HCT116 (cell line): ENCODE measurements around the gene FER. TPM values are rescaled to one million over a fixed set of nuclear protein-coding genes. Genes with fewer than 3 reads are reported as not detected.
"Not testable (repeated sequence)": the region's sequence is repeated elsewhere in the genome, so short reads cannot be mapped to it uniquely, and the experiment has no call there.

Source experiments
- ATAC-seq: fragments of 200-7000 bp; cut with Tn5 transposase; 2 replicates; pipeline ENCODE4 v1.9.1; 2020; ENCODE audit warnings: mild to moderate bottlenecking, moderate library complexity
- Bru-seq: library from RNA; stranded (reverse); fragments of 400-500 nt; gene quantifications from one replicate; lab custom pipeline; 2021; lab: Mats Ljungman, UMichigan
- BruChase-seq, 2 experiments: library from RNA; stranded (reverse); fragments of 400-500 nt; gene quantifications; one replicate each; lab custom pipeline; 2021; lab: Mats Ljungman, UMichigan
- BruUV-seq: library from RNA; stranded (reverse); fragments of 400-500 nt; replicated peaks from 2 replicates; lab custom pipeline; 2021; lab: Mats Ljungman, UMichigan
- CTCF ChIA-PET: fragments of 300-600 bp; sonication (Branson Sonifier 250); formaldehyde crosslinking; loops from one replicate; lab custom pipeline; 2021; ENCODE audit warnings: antibody characterized with exemption; lab: Charles Lee
- POLR2A ChIA-PET: fragments of 300-600, 350-600 bp; sonication (Branson Sonifier 250); formaldehyde crosslinking; loops from one replicate; lab custom pipeline; 2021; ENCODE audit warnings: antibody characterized with exemption; lab: Charles Lee
- RAD21 ChIA-PET, 2 experiments: fragments of 300-600 bp; sonication (Branson Sonifier 250); formaldehyde crosslinking; loops; one replicate each; lab custom pipeline; 2023; ENCODE audit warnings: low total read pairs in 2 of 2; ENCODE audit not compliant: uncharacterized antibody in 2 of 2, unreplicated experiment in 2 of 2, low non-redundant PET in 1 of 2; lab: Charles Lee
- DNase-seq: peaks from one replicate; pipeline ENCODE4 v3.0.0-alpha.2; 2010; ENCODE audit warnings: low read depth, low spot score
- H2AFZ ChIP-seq: fragments of 200-600 bp; shearing (Covaris generic), sonication (generic); 2 replicates; pipeline ENCODE4 v1.6.1; 2017; ENCODE audit warnings: low read depth, mixed run types, mixed read lengths, antibody characterized with exemption, low read length; ENCODE audit not compliant: poor library complexity, severe bottlenecking
- H3K27ac ChIP-seq: 2 replicates; pipeline ENCODE4 v1.5.1; 2012; ENCODE audit warnings: low read depth, low read length
- H3K27me3 ChIP-seq: fragments of 200-600 bp; sonication (generic); 2 replicates; pipeline ENCODE4 v1.6.1; 2016; ENCODE audit warnings: mixed run types, low read length, mixed read lengths; ENCODE audit not compliant: insufficient read depth
- H3K36me3 ChIP-seq, 2 experiments: fragments of 200-500 bp in 1 of 2; fragments of 200-600 bp in 1 of 2; sonication (Bioruptor generic) in 1 of 2; sonication (generic) in 1 of 2; 2 replicates each; pipeline versions ENCODE4 v1.5.1 to v1.6.1; 2014 to 2016; ENCODE audit warnings: low read length in 2 of 2, inconsistent platforms in 1 of 2, mixed read lengths in 1 of 2, mixed run types in 1 of 2; ENCODE audit not compliant: insufficient read depth in 2 of 2, control insufficient read depth in 1 of 2
- H3K4me1 ChIP-seq, 2 experiments: fragments of 200-600 bp in 1 of 2; sonication (generic) in 1 of 2; 2 replicates each; pipeline versions ENCODE4 v1.5.1 to v1.6.1; 2012 to 2017; ENCODE audit warnings: low read length in 2 of 2, inconsistent platforms in 1 of 2, mild to moderate bottlenecking in 1 of 2, mixed read lengths in 1 of 2, mixed run types in 1 of 2, moderate library complexity in 1 of 2; ENCODE audit not compliant: insufficient read depth in 2 of 2, control insufficient read depth in 1 of 2
- H3K4me2 ChIP-seq: fragments of 200-600 bp; sonication (generic); 2 replicates; pipeline ENCODE4 v1.6.1; 2017; ENCODE audit warnings: mixed run types, low read length, mixed read lengths
- H3K4me3 ChIP-seq, 2 experiments: fragments of 200-600 bp in 1 of 2; sonication (generic) in 1 of 2; replicated peaks in 1 of 2; 2 replicates each; pipeline ENCODE4 v1.5.1; 2011 to 2016; ENCODE audit warnings: low read length in 2 of 2, control low read depth in 1 of 2, low read depth in 1 of 2, mild to moderate bottlenecking in 1 of 2, mixed read lengths in 1 of 2, mixed run types in 1 of 2
- H3K79me2 ChIP-seq: fragments of 200-600 bp; sonication (generic); 2 replicates; pipeline ENCODE4 v1.6.1; 2017; ENCODE audit warnings: mild to moderate bottlenecking, mixed run types, low read length, moderate library complexity, mixed read lengths; ENCODE audit not compliant: insufficient read depth
- H3K9ac ChIP-seq: fragments of 200-600 bp; sonication (generic); 2 replicates; pipeline ENCODE4 v1.6.1; 2016; ENCODE audit warnings: low read length, mixed read lengths
- H3K9me2 ChIP-seq: fragments of 200-600 bp; sonication (generic), shearing (Covaris generic); 2 replicates; pipeline ENCODE4 v1.6.1; 2017; ENCODE audit warnings: mixed run types, mild to moderate bottlenecking, moderate library complexity; ENCODE audit not compliant: insufficient read depth
- H3K9me3 ChIP-seq, 2 experiments: fragments of 200-500 bp in 1 of 2; fragments of 200-600 bp in 1 of 2; sonication (Bioruptor generic) in 1 of 2; sonication (generic) in 1 of 2; 2 replicates each; pipeline ENCODE4 v1.6.1; 2014 to 2017; ENCODE audit warnings: low read length in 2 of 2, mixed read lengths in 2 of 2, inconsistent platforms in 1 of 2, low read depth in 1 of 2, mild to moderate bottlenecking in 1 of 2, mixed run types in 1 of 2, moderate library complexity in 1 of 2; ENCODE audit not compliant: control insufficient read depth in 1 of 2, insufficient read depth in 1 of 2
- H4K20me1 ChIP-seq: fragments of 200-600 bp; sonication (generic), shearing (Covaris generic); 2 replicates; pipeline ENCODE4 v1.6.1; 2017; ENCODE audit warnings: mixed run types, mild to moderate bottlenecking, moderate library complexity; ENCODE audit not compliant: insufficient read depth
- CBX3 ChIP-seq: IDR thresholded peaks from 2 replicates; pipeline ENCODE4 v1.6.1; 2012; ENCODE audit warnings: low read depth
- ELF1 ChIP-seq: IDR thresholded peaks from 2 replicates; pipeline ENCODE4 v1.6.1; 2012; ENCODE audit warnings: low read depth, borderline replicate concordance
- FOSL1 ChIP-seq: IDR thresholded peaks from 2 replicates; pipeline ENCODE4 v1.6.1; 2012; ENCODE audit warnings: low read depth
- JUND ChIP-seq: IDR thresholded peaks from 2 replicates; pipeline ENCODE4 v1.6.1; 2012
- POLR2A ChIP-seq: IDR thresholded peaks from 2 replicates; pipeline ENCODE4 v1.7.0; 2011; ENCODE audit warnings: borderline replicate concordance; ENCODE audit not compliant: insufficient read depth, insufficient read length; ENCODE audit errors: extremely low read depth
- POLR2AphosphoS5 ChIP-seq: IDR thresholded peaks from 2 replicates; pipeline ENCODE4 v1.6.1; 2011; ENCODE audit warnings: mild to moderate bottlenecking, low read depth, low read length, moderate library complexity
- SIN3A ChIP-seq: IDR thresholded peaks from 2 replicates; pipeline ENCODE4 v1.6.1; 2012; ENCODE audit warnings: low read depth
- YY1 ChIP-seq: IDR thresholded peaks from 2 replicates; pipeline ENCODE4 v1.6.1; 2011; ENCODE audit warnings: low read length, low read depth, moderate library complexity, mild to moderate bottlenecking; ENCODE audit not compliant: insufficient replicate concordance; ENCODE audit errors: extremely low read depth
- intact Hi-C: fragments of 100-400 bp; cut with micrococcal nuclease; formaldehyde crosslinking; loops from 2 replicates; pipeline ENCODE4 v1.10.0; 2022
- long read RNA-seq: library from polyadenylated mRNA; unstranded; transcript quantifications from one replicate; pipeline ENCODE4 v2.0.0, GENCODE V29; 2021; ENCODE audit not compliant: unreplicated experiment
- polyA plus RNA-seq: library from polyadenylated mRNA; unstranded; fragments of >200 nt; gene quantifications from 2 replicates; pipeline ENCODE4 v1.2.1, GENCODE V29; 2012; ENCODE audit warnings: missing spikeins
- total RNA-seq: library from RNA; stranded (reverse); gene quantifications from one replicate; pipeline ENCODE4 v1.2.1, GENCODE V29; 2021; ENCODE audit not compliant: unreplicated experiment

The FER gene
- 32.0 TPM for total RNA-seq
- polyA plus RNA-seq: 5.8 TPM in 2 replicates
- percentile 84 among the genes with signal in this experiment for Bru-seq, nascent RNA
- percentile 74 among the genes with signal in this experiment for BruChase-seq, experiment 1, labeled RNA remaining after a 6-hour chase
- BruChase-seq, experiment 2, labeled RNA remaining after a 2-hour chase: percentile 69 among the genes with signal in this experiment
- long read RNA-seq, transcript FER-209 (11 exons, 1,420 nt): major isoform, 5 of 32 reads
- long read RNA-seq, partial matches to known transcripts: 4 of 32 reads
- long read RNA-seq, other reads (novel, unspliced or antisense): 23 of 32 reads

- peak within 1 kb of the TSS; percentile 80 to 86 for H3K4me3 ChIP-seq
- no peak within 1 kb of the TSS for H2AFZ ChIP-seq
- TF ChIP-seq FOSL1: 0 out of 2 replicates have a peak, but pooled peaks have one; percentile 30
- peak; percentile 13; the same call in 1 of the 2 replicates for TF ChIP-seq CBX3
- peak; percentile 68 for TF ChIP-seq POLR2AphosphoS5
- TF ChIP-seq POLR2A: peak; percentile 28
- TF ChIP-seq SIN3A: peak; percentile 48
- peak; percentile 8; the same call in 1 of the 2 replicates for TF ChIP-seq JUND
- TF ChIP-seq YY1: no peak
- no peak for TF ChIP-seq ELF1
- ChIA-PET POLR2A (interaction anchor here (1.0 to 2.7 kb wide), 2 partner anchors 18 to 20 kb away, joined by 3 to 13 read pairs; no protein-coding TSS in a partner anchor), CTCF (interaction anchor here (1.0 kb wide), 1 partner anchor 106 kb away, joined by 3 read pairs; no protein-coding TSS in a partner anchor), RAD21 (no interaction called here)
- peak; percentile 75 for DNase-seq
- H3K36me3 ChIP-seq: no peaks in the 10 kb centered on the region
- TSS peak; percentile 85 for BruUV-seq
- peak; percentile 15 for ATAC-seq
- H3K9me3 ChIP-seq: no peaks in the 10 kb centered on the region
- H3K79me2 ChIP-seq: no peaks in the 10 kb centered on the region
- peak within 1 kb of the TSS; percentile 92 for H3K9ac ChIP-seq
- intact Hi-C loops: loop anchor here (2.0 to 5.0 kb wide), 2 partner anchors 19 to 44 kb away; no protein-coding TSS in a partner anchor
- peak within 1 kb of the TSS; percentile 68 for H3K27ac ChIP-seq
- H4K20me1 ChIP-seq: no peaks in the 10 kb centered on the region
- peak within 1 kb of the TSS; percentile 87 for H3K4me2 ChIP-seq
- no peaks in the 10 kb centered on the region for H3K27me3 ChIP-seq
- H3K9me2 ChIP-seq: no peaks in the 10 kb centered on the region
- peaks cover 4 to 22% of the 10 kb centered on the region in 2 experiments; a peak in 3 of 4 replicates for H3K4me1 ChIP-seq
Observed at GRCh38 chr5:108747774-108748400, at the start of gene FER. Gene FER (plus strand): TSS chr5:108747897. CDS start chr5:108798183, 50,286 bp downstream.

GRCh38 chr5:108700388-108700787, 47.3 kb upstream of the FER start:
- H3K79me2 ChIP-seq, intact Hi-C loops, POLR2A ChIA-PET, H3K4me3 ChIP-seq, RAD21 ChIA-PET, ATAC-seq, H3K9me2 ChIP-seq, H3K9ac ChIP-seq, H3K4me1 ChIP-seq, DNase-seq, H3K9me3 ChIP-seq, H4K20me1 ChIP-seq, H3K4me2 ChIP-seq, H3K36me3 ChIP-seq, BruUV-seq, H2AFZ ChIP-seq, H3K27me3 ChIP-seq, CTCF ChIA-PET, H3K27ac ChIP-seq: not testable (repeated sequence)
